ENCODE results near the gene TAS2R30.

The TAS2R30 gene

GRCh38 chr12:11134305-11134704 is at the start of gene TAS2R30:
TAS2R30 (minus strand) TSS chr12:11134644; CDS start chr12:11134244, 400 bp downstream.
- no peaks in the 10 kb centered on the region for H3K36me3 ChIP-seq (replicated peaks; ENCODE audit: insufficient read depth, low read length)
- no peak within 1 kb of the TSS for H3K27ac ChIP-seq (ENCODE audit: low read length)
- TF ChIP-seq, protein P1, sequence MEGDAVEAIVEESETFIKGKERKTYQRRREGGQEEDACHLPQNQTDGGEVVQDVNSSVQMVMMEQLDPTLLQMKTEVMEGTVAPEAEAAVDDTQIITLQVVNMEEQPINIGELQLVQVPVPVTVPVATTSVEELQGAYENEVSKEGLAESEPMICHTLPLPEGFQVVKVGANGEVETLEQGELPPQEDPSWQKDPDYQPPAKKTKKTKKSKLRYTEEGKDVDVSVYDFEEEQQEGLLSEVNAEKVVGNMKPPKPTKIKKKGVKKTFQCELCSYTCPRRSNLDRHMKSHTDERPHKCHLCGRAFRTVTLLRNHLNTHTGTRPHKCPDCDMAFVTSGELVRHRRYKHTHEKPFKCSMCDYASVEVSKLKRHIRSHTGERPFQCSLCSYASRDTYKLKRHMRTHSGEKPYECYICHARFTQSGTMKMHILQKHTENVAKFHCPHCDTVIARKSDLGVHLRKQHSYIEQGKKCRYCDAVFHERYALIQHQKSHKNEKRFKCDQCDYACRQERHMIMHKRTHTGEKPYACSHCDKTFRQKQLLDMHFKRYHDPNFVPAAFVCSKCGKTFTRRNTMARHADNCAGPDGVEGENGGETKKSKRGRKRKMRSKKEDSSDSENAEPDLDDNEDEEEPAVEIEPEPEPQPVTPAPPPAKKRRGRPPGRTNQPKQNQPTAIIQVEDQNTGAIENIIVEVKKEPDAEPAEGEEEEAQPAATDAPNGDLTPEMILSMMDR (IDR thresholded peaks at IDR 0.05; ENCODE audit: low read length) = no peak
- TF ChIP-seq EZH2phosphoT487 (IDR thresholded peaks at IDR 0.05; ENCODE audit: low read length) = no peak
- no peak for TF ChIP-seq EZH2 (optimal IDR thresholded peaks at IDR 0.05; ENCODE audit: low read depth, low read length)
- H3K79me2 ChIP-seq (ENCODE audit: low read length) = peaks cover 58% of the 10 kb centered on the region
- H3F3A ChIP-seq (ENCODE audit: insufficient read depth, low read length) = no peaks in the 10 kb centered on the region
- no peak for DNase-seq
- no peaks in the 10 kb centered on the region for H3K9me3 ChIP-seq (replicated peaks; ENCODE audit: insufficient read depth, low read length)
- H3K4me1 ChIP-seq (ENCODE audit: low read length) = no peaks in the 10 kb centered on the region
- no peaks in the 10 kb centered on the region for H4K20me1 ChIP-seq (ENCODE audit: insufficient read depth, low read length)
- H3K9ac ChIP-seq (ENCODE audit: low read length) = no peak within 1 kb of the TSS
- H3K27me3 ChIP-seq (replicated peaks; ENCODE audit: insufficient read depth, low read length) = no peaks in the 10 kb centered on the region
- H3K4me2 ChIP-seq (ENCODE audit: low read depth, low read length) = no peak within 1 kb of the TSS
- H2AFZ ChIP-seq (ENCODE audit: low read length) = no peak within 1 kb of the TSS
- no peaks in the 10 kb centered on the region for H3K9me2 ChIP-seq (replicated peaks; ENCODE audit: insufficient read depth, low read length)
- no peak within 1 kb of the TSS for H3K4me3 ChIP-seq (ENCODE audit: low read length)

DNA sequence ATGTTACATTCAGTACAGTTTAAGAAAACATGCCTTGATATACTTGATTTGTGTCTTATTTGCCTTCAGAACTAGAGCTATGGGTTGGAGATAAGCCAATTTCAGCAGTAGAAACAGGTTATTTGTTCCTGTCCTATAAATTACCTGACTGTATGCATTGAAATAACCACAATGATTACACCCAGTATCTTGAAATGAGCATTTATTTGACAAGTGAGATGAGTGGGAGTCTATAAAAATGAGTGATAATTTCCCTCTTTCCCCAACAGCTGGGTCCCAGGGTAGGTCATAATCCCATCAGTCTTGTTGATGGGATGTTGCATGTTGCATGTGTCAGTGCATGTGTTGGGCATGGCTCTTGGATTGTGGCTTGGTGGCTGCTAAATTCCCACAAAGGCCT is 48.6 kb upstream of the TAS2R30 start:
- no peak overlapping the region for H3K9ac ChIP-seq (ENCODE audit: low read length)
- H3K27ac ChIP-seq (ENCODE audit: low read length) = no peak overlapping the region
- no peaks in the 10 kb centered on the region for H3K36me3 ChIP-seq (replicated peaks; ENCODE audit: insufficient read depth, low read length)
- no peaks in the 10 kb centered on the region for H3K9me3 ChIP-seq (replicated peaks; ENCODE audit: insufficient read depth, low read length)
- no peak overlapping the region for H2AFZ ChIP-seq (ENCODE audit: low read length)
- no peaks in the 10 kb centered on the region for H3F3A ChIP-seq (ENCODE audit: insufficient read depth, low read length)
- no peaks in the 10 kb centered on the region for H3K9me2 ChIP-seq (replicated peaks; ENCODE audit: insufficient read depth, low read length)
- no peaks in the 10 kb centered on the region for H3K79me2 ChIP-seq (ENCODE audit: low read length)
- H3K4me3 ChIP-seq (ENCODE audit: low read length) = no peak overlapping the region
- no peaks in the 10 kb centered on the region for H4K20me1 ChIP-seq (ENCODE audit: insufficient read depth, low read length)
- no peak overlapping the region for H3K4me2 ChIP-seq (ENCODE audit: low read depth, low read length)
- DNase-seq = no peak
- no peaks in the 10 kb centered on the region for H3K27me3 ChIP-seq (replicated peaks; ENCODE audit: insufficient read depth, low read length)
- TF ChIP-seq, protein P1 (IDR thresholded peaks at IDR 0.05; ENCODE audit: low read length) = no peak
- TF ChIP-seq EZH2phosphoT487 (IDR thresholded peaks at IDR 0.05; ENCODE audit: low read length) (no peak), EZH2 (optimal IDR thresholded peaks at IDR 0.05; ENCODE audit: low read depth, low read length) (no peak)
- H3K4me1 ChIP-seq (ENCODE audit: low read length) = no peaks in the 10 kb centered on the region

DNA sequence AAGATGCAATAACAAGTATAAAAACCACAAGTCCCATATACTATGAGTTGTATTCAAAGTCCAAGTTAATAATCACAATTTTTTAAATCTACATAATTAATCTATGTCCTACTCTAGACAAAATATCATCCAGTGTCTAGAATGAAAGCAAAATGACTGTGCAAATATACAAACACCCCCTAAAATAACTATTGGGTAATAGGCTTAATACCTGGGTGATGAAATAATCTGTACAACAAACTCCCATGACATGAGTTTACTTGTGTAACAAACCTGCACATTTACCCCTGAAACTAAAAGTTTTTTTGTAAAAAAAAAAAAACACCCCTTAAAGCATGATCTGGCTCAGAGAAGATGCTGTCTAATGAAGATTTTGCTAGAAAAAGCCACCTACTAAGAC is 48.1 kb upstream of the TAS2R30 start:
- H3K79me2 ChIP-seq (ENCODE audit: low read length) = no peaks in the 10 kb centered on the region
- no peak overlapping the region for H3K9ac ChIP-seq (ENCODE audit: low read length)
- no peak for DNase-seq
- H3K27me3 ChIP-seq (replicated peaks; ENCODE audit: insufficient read depth, low read length) = no peaks in the 10 kb centered on the region
- H4K20me1 ChIP-seq (ENCODE audit: insufficient read depth, low read length) = no peaks in the 10 kb centered on the region
- H3K36me3 ChIP-seq (replicated peaks; ENCODE audit: insufficient read depth, low read length) = no peaks in the 10 kb centered on the region
- no peaks in the 10 kb centered on the region for H3K9me3 ChIP-seq (replicated peaks; ENCODE audit: insufficient read depth, low read length)
- H3K4me2 ChIP-seq (ENCODE audit: low read depth, low read length) = no peak overlapping the region
- TF ChIP-seq EZH2phosphoT487 (IDR thresholded peaks at IDR 0.05; ENCODE audit: low read length) (no peak), EZH2 (optimal IDR thresholded peaks at IDR 0.05; ENCODE audit: low read depth, low read length) (no peak)
- TF ChIP-seq, protein P1 (IDR thresholded peaks at IDR 0.05; ENCODE audit: low read length) = no peak
- H3K4me3 ChIP-seq (ENCODE audit: low read length) = no peak overlapping the region
- no peak overlapping the region for H2AFZ ChIP-seq (ENCODE audit: low read length)
- H3K9me2 ChIP-seq (replicated peaks; ENCODE audit: insufficient read depth, low read length) = no peaks in the 10 kb centered on the region
- H3K4me1 ChIP-seq (ENCODE audit: low read length) = no peaks in the 10 kb centered on the region
- no peaks in the 10 kb centered on the region for H3F3A ChIP-seq (ENCODE audit: insufficient read depth, low read length)
- H3K27ac ChIP-seq (ENCODE audit: low read length) = no peak overlapping the region

Measured in MM.1S (cell line).